K562 (cell line): Measurements from ENCODE around the gene CGB3.

Experiments
- FOSL1 ChIP-seq: fragments of 200-800 bp; sonication (Bioruptor generic); conservative IDR thresholded peaks from 2 replicates; pipeline ENCODE4 v1.6.1; 2016; ENCODE audit warnings: missing genetic modification characterization, missing compliant biosample characterization
- LCOR ChIP-seq: sonication (generic); formaldehyde crosslinking; IDR thresholded peaks from 2 replicates; pipeline ENCODE4 v1.8.0; 2022; ENCODE audit warnings: mild to moderate bottlenecking, missing genetic modification reagents
- NONO ChIP-seq, 2 experiments: fragments of 200-400 bp in 1 of 2; fragments of 450-650 bp in 1 of 2; formaldehyde crosslinking in 1 of 2; IDR thresholded peaks; 2 replicates each; pipeline ENCODE4 v1.6.1; 2017; ENCODE audit warnings: low read depth in 2 of 2, mild to moderate bottlenecking in 2 of 2, moderate library complexity in 2 of 2, low read length in 1 of 2
- RAD21 ChIP-seq, 2 experiments: fragments of 250-450 bp in 1 of 2; fragments of 450-650 bp in 1 of 2; sonication (Bioruptor Pico) in 1 of 2; formaldehyde crosslinking in 1 of 2; IDR thresholded peaks in 1 of 2; conservative IDR thresholded peaks in 1 of 2; 2 replicates each; pipeline versions ENCODE4 v1.4.0 to v1.8.0; 2020 to 2022; ENCODE audit warnings: mild to moderate bottlenecking in 2 of 2, moderate library complexity in 1 of 2
- ZNF274 ChIP-seq: IDR thresholded peaks from 2 replicates; pipeline ENCODE4 v1.6.1; 2011; ENCODE audit warnings: low read depth, mild to moderate bottlenecking, low read length, moderate library complexity, borderline replicate concordance
- TF ChIP-seq, protein P1 (sequence below): fragments of 250-450 bp; sonication (Bioruptor Pico); IDR thresholded peaks from 2 replicates; pipeline ENCODE4 v1.8.0; 2021; ENCODE audit warnings: moderate library complexity, mild to moderate bottlenecking, inconsistent platforms

DNA sequence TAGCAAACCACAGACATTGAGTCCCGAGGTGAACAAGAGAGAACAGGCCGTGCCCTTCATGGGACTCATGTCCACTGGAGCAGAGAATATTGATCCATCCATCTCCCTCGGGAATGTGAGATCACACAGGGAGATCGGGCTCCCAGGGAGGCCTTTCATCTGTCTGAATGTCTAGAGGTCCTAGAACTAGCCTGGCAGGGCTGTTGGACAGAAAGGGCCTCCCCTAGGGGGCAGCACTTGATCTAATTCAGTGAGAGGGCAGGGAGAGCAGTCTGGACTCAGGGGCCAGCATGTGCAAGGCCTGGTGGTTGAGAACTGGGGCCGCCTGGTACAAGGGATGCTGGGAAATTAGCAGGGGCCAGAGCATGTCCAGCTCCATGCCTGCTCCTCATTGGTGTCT is 26.2 kb downstream of the CGB3 start:
- TF ChIP-seq ZNF274 (no peak), FOSL1 (tag) (no peak), RAD21 (CRISPR knock-in tag; conservative IDR thresholded peaks at IDR 0.05 in 1 of 2, IDR thresholded peaks at IDR 0.05 in 1 of 2) (peak in 1 of 2 experiments; percentile 50; a peak in 1 of 4 replicates), LCOR (CRISPR knock-in tag) (no peak), NONO (IDR thresholded peaks at IDR 0.05; ENCODE audit: low read depth in 2 of 2, low read length in 1 of 2) (no peak)
- TF ChIP-seq, protein P1, sequence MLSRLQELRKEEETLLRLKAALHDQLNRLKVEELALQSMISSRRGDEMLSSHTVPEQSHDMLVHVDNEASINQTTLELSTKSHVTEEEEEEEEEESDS (CRISPR knock-in tag) = no peak
